HepG2 (cell line): ENCODE measurements around the gene NT5C2. TPM values are rescaled to one million over a fixed set of nuclear protein-coding genes. Genes with fewer than 3 reads are reported as not detected.

Experiments
- ATAC-seq: fragments of 200-7000 bp; cut with Tn5 transposase; 3 replicates; pipeline ENCODE4 v1.9.1; 2020; ENCODE audit warnings: mild to moderate bottlenecking, moderate library complexity
- BruUV-seq: library from RNA; stranded (reverse); fragments of 400-500 nt; replicated peaks from 2 replicates; lab custom pipeline; 2021; lab: Mats Ljungman, UMichigan
- CTCF ChIA-PET: fragments of 300-600 bp; formaldehyde crosslinking; extraction: SDS; loops from one replicate; lab custom pipeline; 2021; ENCODE audit warnings: low total read pairs, inconsistent platforms, low intra/inter-chr PET ratio; lab: Yijun Ruan, JAX
- POLR2A ChIA-PET: fragments of 350-600 bp; sonication (Branson Sonifier 250); formaldehyde crosslinking; loops from one replicate; lab custom pipeline; 2020; ENCODE audit warnings: antibody characterized with exemption, inconsistent platforms; lab: Yijun Ruan, JAX
- DNase-seq: peaks from one replicate; pipeline ENCODE4 v3.0.0-alpha.2; 2015; ENCODE audit warnings: low spot score
- FAIRE-seq: peaks from 3 replicates; lab custom pipeline; 2011; peaks lifted over from hg19 to GRCh38; lab: Jason Lieb, UNC
- H2AFZ ChIP-seq: one replicate; pipeline ENCODE4 v1.6.1; 2011; ENCODE audit warnings: low read length, inconsistent platforms
- H3K27ac ChIP-seq: fragments of 300-600 bp; 3 replicates; pipeline ENCODE4 v1.8.0; 2011; ENCODE audit warnings: mixed run types, mild to moderate bottlenecking, mixed read lengths, low read length, inconsistent platforms; ENCODE audit not compliant: insufficient read depth; ENCODE audit errors: extremely low read length
- H3K27me3 ChIP-seq, 2 experiments: fragments of 200-600 bp in 1 of 2; 2 replicates in 1 of 2; 3 replicates in 1 of 2; pipeline versions ENCODE4 v1.6.0 to v1.8.0; 2011; ENCODE audit warnings: low read length in 2 of 2, mild to moderate bottlenecking in 2 of 2, moderate library complexity in 2 of 2, inconsistent platforms in 1 of 2; ENCODE audit not compliant: insufficient read depth in 2 of 2, control insufficient read depth in 1 of 2
- H3K36me3 ChIP-seq, 2 experiments: fragments of 200-600 bp in 1 of 2; replicated peaks in 1 of 2; 2 replicates in 1 of 2; 3 replicates in 1 of 2; pipeline versions ENCODE4 v1.5.1 to v1.8.0; 2011; ENCODE audit warnings: low read length in 2 of 2, inconsistent platforms in 1 of 2; ENCODE audit not compliant: insufficient read depth in 2 of 2, control insufficient read depth in 1 of 2
- H3K4me1 ChIP-seq: 2 replicates; pipeline ENCODE4 v1.5.1; 2012; ENCODE audit warnings: low read length, inconsistent platforms; ENCODE audit not compliant: insufficient read depth
- H3K4me2 ChIP-seq: 2 replicates; pipeline ENCODE4 v1.6.0; 2011; ENCODE audit warnings: low read depth, low read length, inconsistent platforms
- H3K4me3 ChIP-seq, 3 experiments: fragments of 200-600 bp in 1 of 3; sonication (generic), shearing (Covaris generic) in 1 of 3; replicated peaks in 1 of 3; 2 replicates each; pipeline ENCODE4 v1.5.1; 2011 to 2016; ENCODE audit warnings: low read length in 3 of 3, inconsistent platforms in 2 of 3, low read depth in 2 of 3, mild to moderate bottlenecking in 2 of 3, control low read depth in 1 of 3, mixed read lengths in 1 of 3; ENCODE audit not compliant: insufficient read depth in 1 of 3
- H3K79me2 ChIP-seq: one replicate; pipeline ENCODE4 v1.6.1; 2011; ENCODE audit warnings: low read length, inconsistent platforms; ENCODE audit not compliant: insufficient read depth
- H3K9ac ChIP-seq: 2 replicates; pipeline ENCODE4 v1.6.0; 2011; ENCODE audit warnings: mild to moderate bottlenecking, low read depth, low read length, inconsistent platforms; ENCODE audit not compliant: insufficient read depth
- H3K9me3 ChIP-seq: 2 replicates; pipeline ENCODE4 v1.5.1; 2012; ENCODE audit warnings: mild to moderate bottlenecking, low read length
- H4K20me1 ChIP-seq: 2 replicates; pipeline ENCODE4 v1.6.0; 2011; ENCODE audit warnings: inconsistent platforms, mild to moderate bottlenecking, low read length, moderate library complexity; ENCODE audit not compliant: insufficient read depth
- CBX5 ChIP-seq: sonication (generic); formaldehyde crosslinking; IDR thresholded peaks from 2 replicates; pipeline ENCODE4 v1.4.0; 2020; ENCODE audit warnings: missing genetic modification reagents, borderline replicate concordance
- ELF4 ChIP-seq: sonication (generic); formaldehyde crosslinking; IDR thresholded peaks from 2 replicates; pipeline ENCODE4 v1.5.0; 2020; ENCODE audit warnings: missing genetic modification reagents, mild to moderate bottlenecking, moderate library complexity, borderline replicate concordance
- GTF3A ChIP-seq: sonication (generic); formaldehyde crosslinking; conservative IDR thresholded peaks from 2 replicates; pipeline ENCODE4 v1.4.0; 2020; ENCODE audit warnings: mild to moderate bottlenecking, missing genetic modification reagents
- NFIB ChIP-seq: sonication (generic); formaldehyde crosslinking; IDR thresholded peaks from 2 replicates; pipeline ENCODE4 v1.9.0; 2021; ENCODE audit warnings: missing genetic modification reagents, mild to moderate bottlenecking, borderline replicate concordance
- NFRKB ChIP-seq: fragments of 450-650 bp; IDR thresholded peaks from 2 replicates; pipeline ENCODE4 v1.6.1; 2017
- NFYC ChIP-seq: IDR thresholded peaks from 2 replicates; pipeline ENCODE4 v1.6.1; 2016; ENCODE audit warnings: missing genetic modification reagents, missing compliant biosample characterization
- RARG ChIP-seq: sonication (generic); formaldehyde crosslinking; IDR thresholded peaks from 2 replicates; pipeline ENCODE4 v1.4.0; 2020; ENCODE audit warnings: low read depth, mild to moderate bottlenecking, missing genetic modification reagents
- SRSF9 ChIP-seq: fragments of 200-400 bp; formaldehyde crosslinking; IDR thresholded peaks from 2 replicates; pipeline ENCODE4 v1.6.1; 2018; ENCODE audit warnings: borderline replicate concordance, mild to moderate bottlenecking, low read depth, low read length; ENCODE audit not compliant: insufficient read depth, poor library complexity, severe bottlenecking
- SRY ChIP-seq: sonication (generic); formaldehyde crosslinking; IDR thresholded peaks from 2 replicates; pipeline ENCODE4 v1.8.0; 2022; ENCODE audit warnings: mild to moderate bottlenecking, missing genetic modification reagents
- ZBTB42 ChIP-seq: sonication (generic); formaldehyde crosslinking; IDR thresholded peaks from 2 replicates; pipeline ENCODE4 v1.5.0; 2020; ENCODE audit warnings: mild to moderate bottlenecking, missing genetic modification reagents
- ZNF10 ChIP-seq: sonication (generic); formaldehyde crosslinking; IDR thresholded peaks from 2 replicates; pipeline ENCODE4 v1.4.0; 2020; ENCODE audit warnings: mild to moderate bottlenecking, low read depth, missing genetic modification reagents, borderline replicate concordance
- ZNF724P ChIP-seq: sonication (generic); formaldehyde crosslinking; IDR thresholded peaks from 2 replicates; pipeline ENCODE4 v1.8.0; 2022; ENCODE audit warnings: missing genetic modification reagents, borderline replicate concordance
- ZNF773 ChIP-seq: sonication (generic); formaldehyde crosslinking; IDR thresholded peaks from 2 replicates; pipeline ENCODE4 v1.4.0; 2020; ENCODE audit warnings: missing genetic modification reagents, borderline replicate concordance
- ZNF850 ChIP-seq: sonication (generic); formaldehyde crosslinking; conservative IDR thresholded peaks from 2 replicates; pipeline ENCODE4 v1.9.0; 2021; ENCODE audit warnings: mild to moderate bottlenecking, missing genetic modification reagents
- WGBS: methylation state at CpG from one replicate; pipeline ENCODE4 v1.1.6; 2017; ENCODE audit warnings: low lambda C conversion rate; 5-methylcytosine and 5-hydroxymethylcytosine counted together
- in situ Hi-C: cut with HindIII; loops from 2 replicates; pipeline ENCODE4 v1.10.0; 2017; ENCODE audit warnings: low pct_unique_long_range_greater_than_20kb; ENCODE audit not compliant: extremely low pct_ligation_motif_present
- intact Hi-C: fragments of 100-400 bp; cut with micrococcal nuclease; formaldehyde crosslinking; loops from one replicate; pipeline ENCODE4 v1.10.0; 2022; ENCODE audit not compliant: unreplicated experiment
- polyA plus RNA-seq, 8 experiments: library from polyadenylated mRNA; depleted of rRNA in 3 of 8; stranded (reverse) in 7 of 8; unstranded in 1 of 8; fragments of >200 nt; fragmentation: Illumina TruSeq in 4 of 8; extraction: Trizol in 4 of 8; gene quantifications; 2 replicates each; pipeline versions ENCODE4 v1.2.1 to v1.2.3, GENCODE V29; 2011 to 2016; ENCODE audit warnings: low read depth in 4 of 8, missing spikeins in 1 of 8, mixed read lengths in 1 of 8; ENCODE audit not compliant: insufficient read depth in 1 of 8
- total RNA-seq, 5 experiments: library from RNA; depleted of rRNA; stranded (reverse); fragments of >200 nt; fragmentation: Illumina TruSeq; extraction: Trizol; gene quantifications; 2 replicates each; pipeline ENCODE4 v1.2.3, GENCODE V29; 2016; ENCODE audit warnings: low read depth in 1 of 5
- TF ChIP-seq, protein P1 (sequence below): sonication (generic); formaldehyde crosslinking; IDR thresholded peaks from 2 replicates; pipeline ENCODE4 v1.4.0; 2020; ENCODE audit warnings: missing genetic modification reagents, borderline replicate concordance
- TF ChIP-seq, protein P2 (sequence below): sonication (generic); formaldehyde crosslinking; IDR thresholded peaks from 2 replicates; pipeline ENCODE4 v1.9.0; 2022; ENCODE audit warnings: low read depth, missing genetic modification reagents
- TF ChIP-seq, protein P3 (sequence below): sonication (generic); formaldehyde crosslinking; IDR thresholded peaks from 2 replicates; pipeline ENCODE4 v1.5.0; 2020; ENCODE audit warnings: missing genetic modification reagents
- TF ChIP-seq, protein P4 (sequence below): sonication (generic); formaldehyde crosslinking; IDR thresholded peaks from 2 replicates; pipeline ENCODE4 v1.5.0; 2020; ENCODE audit warnings: missing genetic modification reagents, mild to moderate bottlenecking, borderline replicate concordance

The NT5C2 gene
- total and polyA plus RNA-seq, 2 of the 13 experiments (the other 11 are each of a cell fraction or from before 2014, with no cell fraction given) = 40.6 to 55.2 TPM

DNA sequence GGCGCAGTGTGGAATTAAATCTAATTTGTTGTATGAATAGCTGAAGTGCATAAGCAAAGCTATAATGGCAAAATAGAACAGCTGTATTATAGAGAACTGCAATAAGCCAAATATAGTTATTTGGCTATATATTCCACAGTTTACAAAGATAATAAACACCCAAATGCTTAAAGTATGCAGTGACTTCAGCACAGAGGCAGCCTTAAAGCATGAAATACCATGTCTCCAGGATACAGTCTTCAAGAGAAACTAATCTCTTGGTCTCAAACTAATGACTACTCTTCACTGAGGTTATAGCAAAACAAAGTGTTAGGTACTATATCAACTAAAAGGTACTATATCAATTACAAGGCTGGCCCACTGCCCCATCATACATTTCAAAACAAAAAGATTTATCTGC lies 48.0 kb downstream of the NT5C2 start:
- Histone ChIP-seq H2AFZ (no peak overlapping the region), H3K27ac (no peak overlapping the region), H3K79me2 (peaks cover 68% of the 10 kb centered on the region), H3K9me3 (no peaks in the 10 kb centered on the region), H4K20me1 (no peaks in the 10 kb centered on the region), H3K36me3 (peaks cover 0 to 2% of the 10 kb centered on the region in 2 experiments; a peak in 3 of 5 replicates), H3K4me3 (no peak overlapping the region), H3K4me2 (no peak overlapping the region)
- ATAC-seq (no peak), FAIRE-seq (no peak), DNase-seq (no peak)
- WGBS = 96% methylated on average over 1 of the region's 1 CpG
- intact Hi-C loops = no loop called here
- CTCF ChIA-PET = no interaction called here
- BruUV-seq = no TSS peak
- POLR2A ChIA-PET = no interaction called here
- in situ Hi-C loops = no loop called here
- no peak for TF ChIP-seq ZNF724P (CRISPR knock-in tag)
- no peak for TF ChIP-seq NFYC
- TF ChIP-seq, protein P1, sequence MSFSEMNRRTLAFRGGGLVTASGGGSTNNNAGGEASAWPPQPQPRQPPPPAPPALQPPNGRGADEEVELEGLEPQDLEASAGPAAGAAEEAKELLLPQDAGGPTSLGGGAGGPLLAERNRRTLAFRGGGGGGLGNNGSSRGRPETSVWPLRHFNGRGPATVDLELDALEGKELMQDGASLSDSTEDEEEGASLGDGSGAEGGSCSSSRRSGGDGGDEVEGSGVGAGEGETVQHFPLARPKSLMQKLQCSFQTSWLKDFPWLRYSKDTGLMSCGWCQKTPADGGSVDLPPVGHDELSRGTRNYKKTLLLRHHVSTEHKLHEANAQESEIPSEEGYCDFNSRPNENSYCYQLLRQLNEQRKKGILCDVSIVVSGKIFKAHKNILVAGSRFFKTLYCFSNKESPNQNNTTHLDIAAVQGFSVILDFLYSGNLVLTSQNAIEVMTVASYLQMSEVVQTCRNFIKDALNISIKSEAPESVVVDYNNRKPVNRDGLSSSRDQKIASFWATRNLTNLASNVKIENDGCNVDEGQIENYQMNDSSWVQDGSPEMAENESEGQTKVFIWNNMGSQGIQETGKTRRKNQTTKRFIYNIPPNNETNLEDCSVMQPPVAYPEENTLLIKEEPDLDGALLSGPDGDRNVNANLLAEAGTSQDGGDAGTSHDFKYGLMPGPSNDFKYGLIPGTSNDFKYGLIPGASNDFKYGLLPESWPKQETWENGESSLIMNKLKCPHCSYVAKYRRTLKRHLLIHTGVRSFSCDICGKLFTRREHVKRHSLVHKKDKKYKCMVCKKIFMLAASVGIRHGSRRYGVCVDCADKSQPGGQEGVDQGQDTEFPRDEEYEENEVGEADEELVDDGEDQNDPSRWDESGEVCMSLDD (CRISPR knock-in tag) = no peak
- no peak for TF ChIP-seq SRY (CRISPR knock-in tag)
- no peak for TF ChIP-seq CBX5 (CRISPR knock-in tag)
- no peak for TF ChIP-seq NFIB
- TF ChIP-seq, protein P2, sequence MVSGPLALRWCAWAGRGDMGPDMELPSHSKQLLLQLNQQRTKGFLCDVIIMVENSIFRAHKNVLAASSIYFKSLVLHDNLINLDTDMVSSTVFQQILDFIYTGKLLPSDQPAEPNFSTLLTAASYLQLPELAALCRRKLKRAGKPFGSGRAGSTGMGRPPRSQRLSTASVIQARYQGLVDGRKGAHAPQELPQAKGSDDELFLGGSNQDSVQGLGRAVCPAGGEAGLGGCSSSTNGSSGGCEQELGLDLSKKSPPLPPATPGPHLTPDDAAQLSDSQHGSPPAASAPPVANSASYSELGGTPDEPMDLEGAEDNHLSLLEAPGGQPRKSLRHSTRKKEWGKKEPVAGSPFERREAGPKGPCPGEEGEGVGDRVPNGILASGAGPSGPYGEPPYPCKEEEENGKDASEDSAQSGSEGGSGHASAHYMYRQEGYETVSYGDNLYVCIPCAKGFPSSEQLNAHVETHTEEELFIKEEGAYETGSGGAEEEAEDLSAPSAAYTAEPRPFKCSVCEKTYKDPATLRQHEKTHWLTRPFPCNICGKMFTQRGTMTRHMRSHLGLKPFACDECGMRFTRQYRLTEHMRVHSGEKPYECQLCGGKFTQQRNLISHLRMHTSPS (CRISPR knock-in tag) = no peak
- TF ChIP-seq ZBTB42 = no peak
- no peak for TF ChIP-seq ZNF850 (CRISPR knock-in tag)
- no peak for TF ChIP-seq RARG (CRISPR knock-in tag)
- TF ChIP-seq, protein P3, sequence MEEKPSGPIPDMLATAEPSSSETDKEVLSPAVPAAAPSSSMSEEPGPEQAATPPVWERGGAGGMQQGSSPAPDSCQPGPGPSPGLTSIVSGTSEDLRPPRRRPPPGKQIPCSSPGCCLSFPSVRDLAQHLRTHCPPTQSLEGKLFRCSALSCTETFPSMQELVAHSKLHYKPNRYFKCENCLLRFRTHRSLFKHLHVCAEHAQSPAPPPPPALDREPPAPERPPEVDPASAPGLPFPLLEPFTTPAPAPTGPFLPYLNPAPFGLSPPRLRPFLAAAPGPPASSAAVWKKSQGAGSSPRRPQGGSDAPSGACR (CRISPR knock-in tag) = no peak
- TF ChIP-seq ZNF773 = no peak
- no peak for TF ChIP-seq SRSF9
- TF ChIP-seq GTF3A (CRISPR knock-in tag) = no peak
- no peak for TF ChIP-seq NFRKB
- TF ChIP-seq ELF4 (CRISPR knock-in tag) = no peak
- no peak for TF ChIP-seq ZNF10 (CRISPR knock-in tag)
- TF ChIP-seq, protein P4, sequence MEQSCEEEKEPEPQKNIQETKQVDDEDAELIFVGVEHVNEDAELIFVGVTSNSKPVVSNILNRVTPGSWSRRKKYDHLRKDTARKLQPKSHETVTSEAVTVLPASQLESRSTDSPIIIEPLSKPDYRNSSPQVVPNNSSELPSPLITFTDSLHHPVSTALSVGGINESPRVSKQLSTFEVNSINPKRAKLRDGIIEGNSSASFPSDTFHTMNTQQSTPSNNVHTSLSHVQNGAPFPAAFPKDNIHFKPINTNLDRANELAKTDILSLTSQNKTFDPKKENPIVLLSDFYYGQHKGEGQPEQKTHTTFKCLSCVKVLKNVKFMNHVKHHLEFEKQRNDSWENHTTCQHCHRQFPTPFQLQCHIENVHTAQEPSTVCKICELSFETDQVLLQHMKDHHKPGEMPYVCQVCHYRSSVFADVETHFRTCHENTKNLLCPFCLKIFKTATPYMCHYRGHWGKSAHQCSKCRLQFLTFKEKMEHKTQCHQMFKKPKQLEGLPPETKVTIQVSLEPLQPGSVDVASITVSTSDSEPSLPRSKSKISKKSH = no peak
- TF ChIP-seq, all 625 proteins: peak for 0
- Histone ChIP-seq H3K27me3 (no peaks in the 10 kb centered on the region), H3K4me1 (peaks cover 49% of the 10 kb centered on the region), H3K9ac (no peak overlapping the region)
